ENCODE measurements around the gene DPM1. TPM values are rescaled to one million over a fixed set of nuclear protein-coding genes. Genes with fewer than 3 reads are reported as not detected.

Gene DPM1
- polyA plus RNA-seq (2012; rRNA removed): 72.1 and 109 TPM in 2 replicates
- 119 and 126 TPM in 2 replicates for polyA plus RNA-seq (2012; cell fraction: cytosol; rRNA removed)
- polyA plus RNA-seq (2012; cell fraction: nucleus; rRNA removed): 26.5 and 45.0 TPM in 2 replicates

DNA sequence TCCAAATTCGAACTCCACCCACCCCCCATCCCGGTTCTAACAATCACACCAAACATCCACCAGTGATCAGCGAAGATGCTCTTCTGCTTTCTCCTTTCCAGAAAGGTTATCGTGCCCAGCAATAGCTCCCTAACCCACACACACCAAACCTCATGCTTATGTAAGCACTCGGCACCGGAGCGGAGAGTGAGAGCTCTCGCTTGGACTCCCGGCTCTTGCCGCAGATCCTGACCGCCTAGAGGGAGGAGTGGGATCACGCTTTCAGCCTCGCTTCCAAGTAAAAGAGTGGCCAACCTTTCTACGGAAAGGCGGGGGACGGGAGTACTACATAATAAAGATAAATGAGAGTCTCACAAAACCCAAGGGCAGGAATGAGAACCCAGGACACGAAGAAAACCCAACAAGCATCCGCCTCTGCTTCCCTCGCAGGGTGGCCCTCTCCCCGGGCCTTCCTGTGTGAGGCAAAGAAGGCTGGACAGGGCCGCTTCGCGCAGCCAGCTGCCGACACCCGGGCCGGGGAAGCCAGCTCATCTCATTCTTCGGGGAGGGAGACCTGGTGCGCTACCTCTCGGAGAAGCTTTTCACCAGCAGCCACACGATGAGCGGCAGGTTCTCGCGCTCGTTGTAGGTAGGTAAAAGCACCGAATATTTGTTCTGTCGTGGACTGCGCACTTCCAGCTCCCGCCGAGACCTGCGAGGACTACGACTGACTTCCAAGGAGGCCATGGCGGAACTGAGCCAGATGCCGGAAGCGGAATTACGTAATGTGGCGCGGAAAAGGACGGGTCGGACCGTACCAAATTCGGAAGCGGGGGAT is at the start of gene DPM1:
DPM1 (minus strand) TSS at position 735 of the 817 bp plus-strand sequence; CDS start at position 726, 9 bp downstream.
- peak within 1 kb of the TSS; percentile 93 for H3K4me2 ChIP-seq
- ChIA-PET POLR2A (interaction anchor here (1.3 to 2.4 kb wide), 4 partner anchors 10 to 167 kb away, joined by 5 to 25 read pairs (median 10); partner anchors contain the start of genes ADNP and BCAS4), CTCF (interaction anchor here (0.6 to 4.2 kb wide), 9 partner anchors 24 to 294 kb away, joined by 3 to 29 read pairs (median 6); partner anchors contain the start of genes ADNP and BCAS4)
- no peaks in the 10 kb centered on the region for H3K27me3 ChIP-seq (ENCODE audit: insufficient read depth)
- H4K20me1 ChIP-seq (ENCODE audit: insufficient read depth): peaks cover 47% of the 10 kb centered on the region
- H3K27ac ChIP-seq (ENCODE audit: low read depth in 2 of 2, low read length in 1 of 2): peak within 1 kb of the TSS; percentile 91 to 96
- DNase-seq: peak; percentile 88
- H2AFZ ChIP-seq (ENCODE audit: low read depth): peak within 1 kb of the TSS; percentile 86
- no peaks in the 10 kb centered on the region for H3K9me2 ChIP-seq
- peaks cover 3% of the 10 kb centered on the region for H3F3A ChIP-seq (replicated peaks; ENCODE audit: insufficient read depth)
- under 1% methylated on average over 38 of the region's 52 CpGs for WGBS (ENCODE audit: low lambda C conversion rate)
- H3K36me3 ChIP-seq (replicated peaks in 1 of 2; ENCODE audit: control insufficient read depth in 1 of 2, insufficient read depth in 2 of 2, low read length in 1 of 2): peaks cover 37 to 48% of the 10 kb centered on the region in 2 experiments
- peak within 1 kb of the TSS; percentile 98 to 100 for H3K4me3 ChIP-seq (ENCODE audit: low read depth in 2 of 2, low read length in 1 of 2)
- peak within 1 kb of the TSS; percentile 98 for H3K9ac ChIP-seq
- peaks cover 93% of the 10 kb centered on the region for H3K79me2 ChIP-seq (ENCODE audit: insufficient read depth)
- no peaks in the 10 kb centered on the region for H3K9me3 ChIP-seq
- peaks cover 18 to 22% of the 10 kb centered on the region in 2 experiments for H3K4me1 ChIP-seq (ENCODE audit: control insufficient read depth in 1 of 2, insufficient read depth in 2 of 2, low read depth in 1 of 2, low read length in 1 of 2)
- TF ChIP-seq NFIC (IDR thresholded peaks at IDR 0.05; ENCODE audit: borderline replicate concordance) (no peak), FOXM1 (IDR thresholded peaks at IDR 0.05; ENCODE audit: low read depth) (no peak), RXRA (IDR thresholded peaks at IDR 0.05; ENCODE audit: borderline replicate concordance, low read depth) (no peak), MXI1 (IDR thresholded peaks at IDR 0.05; ENCODE audit: low read depth, low read length) (peak; percentile 52; the same call in 1 of the 2 replicates), RCOR1 (IDR thresholded peaks at IDR 0.05; ENCODE audit: low read length) (no peak), NRF1 (IDR thresholded peaks at IDR 0.05; ENCODE audit: low read depth, low read length) (no peak), CHD2 (IDR thresholded peaks at IDR 0.05; ENCODE audit: low read length, partially characterized antibody) (no peak), POLR2AphosphoS5 (IDR thresholded peaks at IDR 0.05; ENCODE audit: low read depth, low read length) (peak; percentile 96), RAD21 (IDR thresholded peaks at IDR 0.05; ENCODE audit: low read length) (no peak), EZH2phosphoT487 (IDR thresholded peaks at IDR 0.05; ENCODE audit: borderline replicate concordance, low read depth) (no peak), SMC3 (IDR thresholded peaks at IDR 0.05; ENCODE audit: low read depth, low read length) (no peak), EP300 (IDR thresholded peaks at IDR 0.05; ENCODE audit: borderline replicate concordance in 1 of 2, low read depth in 1 of 2, low read length in 1 of 2) (no peak), TCF12 (IDR thresholded peaks at IDR 0.05) (no peak; the same call in 1 of the 2 replicates), JUND (IDR thresholded peaks at IDR 0.05) (no peak), GATA2 (CRISPR knock-in tag; IDR thresholded peaks at IDR 0.05) (no peak), TAF1 (IDR thresholded peaks at IDR 0.05; ENCODE audit: borderline replicate concordance, low read depth, low read length) (peak; percentile 99)
- TF ChIP-seq, protein P1, sequence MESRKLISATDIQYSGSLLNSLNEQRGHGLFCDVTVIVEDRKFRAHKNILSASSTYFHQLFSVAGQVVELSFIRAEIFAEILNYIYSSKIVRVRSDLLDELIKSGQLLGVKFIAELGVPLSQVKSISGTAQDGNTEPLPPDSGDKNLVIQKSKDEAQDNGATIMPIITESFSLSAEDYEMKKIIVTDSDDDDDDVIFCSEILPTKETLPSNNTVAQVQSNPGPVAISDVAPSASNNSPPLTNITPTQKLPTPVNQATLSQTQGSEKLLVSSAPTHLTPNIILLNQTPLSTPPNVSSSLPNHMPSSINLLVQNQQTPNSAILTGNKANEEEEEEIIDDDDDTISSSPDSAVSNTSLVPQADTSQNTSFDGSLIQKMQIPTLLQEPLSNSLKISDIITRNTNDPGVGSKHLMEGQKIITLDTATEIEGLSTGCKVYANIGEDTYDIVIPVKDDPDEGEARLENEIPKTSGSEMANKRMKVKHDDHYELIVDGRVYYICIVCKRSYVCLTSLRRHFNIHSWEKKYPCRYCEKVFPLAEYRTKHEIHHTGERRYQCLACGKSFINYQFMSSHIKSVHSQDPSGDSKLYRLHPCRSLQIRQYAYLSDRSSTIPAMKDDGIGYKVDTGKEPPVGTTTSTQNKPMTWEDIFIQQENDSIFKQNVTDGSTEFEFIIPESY (IDR thresholded peaks at IDR 0.05; ENCODE audit: borderline replicate concordance, low read depth): no peak
- TF ChIP-seq, protein P2, sequence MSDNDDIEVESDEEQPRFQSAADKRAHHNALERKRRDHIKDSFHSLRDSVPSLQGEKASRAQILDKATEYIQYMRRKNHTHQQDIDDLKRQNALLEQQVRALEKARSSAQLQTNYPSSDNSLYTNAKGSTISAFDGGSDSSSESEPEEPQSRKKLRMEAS (IDR thresholded peaks at IDR 0.05; ENCODE audit: low read depth): peak; percentile 67
- TF ChIP-seq, protein P3, sequence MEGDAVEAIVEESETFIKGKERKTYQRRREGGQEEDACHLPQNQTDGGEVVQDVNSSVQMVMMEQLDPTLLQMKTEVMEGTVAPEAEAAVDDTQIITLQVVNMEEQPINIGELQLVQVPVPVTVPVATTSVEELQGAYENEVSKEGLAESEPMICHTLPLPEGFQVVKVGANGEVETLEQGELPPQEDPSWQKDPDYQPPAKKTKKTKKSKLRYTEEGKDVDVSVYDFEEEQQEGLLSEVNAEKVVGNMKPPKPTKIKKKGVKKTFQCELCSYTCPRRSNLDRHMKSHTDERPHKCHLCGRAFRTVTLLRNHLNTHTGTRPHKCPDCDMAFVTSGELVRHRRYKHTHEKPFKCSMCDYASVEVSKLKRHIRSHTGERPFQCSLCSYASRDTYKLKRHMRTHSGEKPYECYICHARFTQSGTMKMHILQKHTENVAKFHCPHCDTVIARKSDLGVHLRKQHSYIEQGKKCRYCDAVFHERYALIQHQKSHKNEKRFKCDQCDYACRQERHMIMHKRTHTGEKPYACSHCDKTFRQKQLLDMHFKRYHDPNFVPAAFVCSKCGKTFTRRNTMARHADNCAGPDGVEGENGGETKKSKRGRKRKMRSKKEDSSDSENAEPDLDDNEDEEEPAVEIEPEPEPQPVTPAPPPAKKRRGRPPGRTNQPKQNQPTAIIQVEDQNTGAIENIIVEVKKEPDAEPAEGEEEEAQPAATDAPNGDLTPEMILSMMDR (IDR thresholded peaks at IDR 0.05): no peak
- TF ChIP-seq, protein P4, sequence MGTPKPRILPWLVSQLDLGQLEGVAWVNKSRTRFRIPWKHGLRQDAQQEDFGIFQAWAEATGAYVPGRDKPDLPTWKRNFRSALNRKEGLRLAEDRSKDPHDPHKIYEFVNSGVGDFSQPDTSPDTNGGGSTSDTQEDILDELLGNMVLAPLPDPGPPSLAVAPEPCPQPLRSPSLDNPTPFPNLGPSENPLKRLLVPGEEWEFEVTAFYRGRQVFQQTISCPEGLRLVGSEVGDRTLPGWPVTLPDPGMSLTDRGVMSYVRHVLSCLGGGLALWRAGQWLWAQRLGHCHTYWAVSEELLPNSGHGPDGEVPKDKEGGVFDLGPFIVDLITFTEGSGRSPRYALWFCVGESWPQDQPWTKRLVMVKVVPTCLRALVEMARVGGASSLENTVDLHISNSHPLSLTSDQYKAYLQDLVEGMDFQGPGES (IDR thresholded peaks at IDR 0.05; ENCODE audit: low read depth, low read length): no peak
- TF ChIP-seq, protein P5, sequence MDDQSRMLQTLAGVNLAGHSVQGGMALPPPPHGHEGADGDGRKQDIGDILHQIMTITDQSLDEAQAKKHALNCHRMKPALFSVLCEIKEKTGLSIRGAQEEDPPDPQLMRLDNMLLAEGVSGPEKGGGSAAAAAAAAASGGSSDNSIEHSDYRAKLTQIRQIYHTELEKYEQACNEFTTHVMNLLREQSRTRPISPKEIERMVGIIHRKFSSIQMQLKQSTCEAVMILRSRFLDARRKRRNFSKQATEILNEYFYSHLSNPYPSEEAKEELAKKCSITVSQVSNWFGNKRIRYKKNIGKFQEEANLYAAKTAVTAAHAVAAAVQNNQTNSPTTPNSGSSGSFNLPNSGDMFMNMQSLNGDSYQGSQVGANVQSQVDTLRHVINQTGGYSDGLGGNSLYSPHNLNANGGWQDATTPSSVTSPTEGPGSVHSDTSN (IDR thresholded peaks at IDR 0.05): no peak
- TF ChIP-seq, protein P6, sequence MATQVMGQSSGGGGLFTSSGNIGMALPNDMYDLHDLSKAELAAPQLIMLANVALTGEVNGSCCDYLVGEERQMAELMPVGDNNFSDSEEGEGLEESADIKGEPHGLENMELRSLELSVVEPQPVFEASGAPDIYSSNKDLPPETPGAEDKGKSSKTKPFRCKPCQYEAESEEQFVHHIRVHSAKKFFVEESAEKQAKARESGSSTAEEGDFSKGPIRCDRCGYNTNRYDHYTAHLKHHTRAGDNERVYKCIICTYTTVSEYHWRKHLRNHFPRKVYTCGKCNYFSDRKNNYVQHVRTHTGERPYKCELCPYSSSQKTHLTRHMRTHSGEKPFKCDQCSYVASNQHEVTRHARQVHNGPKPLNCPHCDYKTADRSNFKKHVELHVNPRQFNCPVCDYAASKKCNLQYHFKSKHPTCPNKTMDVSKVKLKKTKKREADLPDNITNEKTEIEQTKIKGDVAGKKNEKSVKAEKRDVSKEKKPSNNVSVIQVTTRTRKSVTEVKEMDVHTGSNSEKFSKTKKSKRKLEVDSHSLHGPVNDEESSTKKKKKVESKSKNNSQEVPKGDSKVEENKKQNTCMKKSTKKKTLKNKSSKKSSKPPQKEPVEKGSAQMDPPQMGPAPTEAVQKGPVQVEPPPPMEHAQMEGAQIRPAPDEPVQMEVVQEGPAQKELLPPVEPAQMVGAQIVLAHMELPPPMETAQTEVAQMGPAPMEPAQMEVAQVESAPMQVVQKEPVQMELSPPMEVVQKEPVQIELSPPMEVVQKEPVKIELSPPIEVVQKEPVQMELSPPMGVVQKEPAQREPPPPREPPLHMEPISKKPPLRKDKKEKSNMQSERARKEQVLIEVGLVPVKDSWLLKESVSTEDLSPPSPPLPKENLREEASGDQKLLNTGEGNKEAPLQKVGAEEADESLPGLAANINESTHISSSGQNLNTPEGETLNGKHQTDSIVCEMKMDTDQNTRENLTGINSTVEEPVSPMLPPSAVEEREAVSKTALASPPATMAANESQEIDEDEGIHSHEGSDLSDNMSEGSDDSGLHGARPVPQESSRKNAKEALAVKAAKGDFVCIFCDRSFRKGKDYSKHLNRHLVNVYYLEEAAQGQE (IDR thresholded peaks at IDR 0.05; ENCODE audit: low read depth, low read length): peak; percentile 66

Data from SK-N-SH (cell line).